ENCODE measurements around the gene MLLT1. TPM values are rescaled to one million over a fixed set of nuclear protein-coding genes. Genes with fewer than 3 reads are reported as not detected.

Gene MLLT1
- total and polyA plus RNA-seq, 12 donors: 21.4 to 48.3 (median 31.7) TPM

- Histone ChIP-seq H3K36me3 (peaks cover 0 to 81% (median 8%) of the 10 kb centered on the region in 9 donors), H3K4me3 (no peak overlapping the region), H3K9me3 (no peaks in the 10 kb centered on the region), H3K4me1 (peaks cover 30 to 73% (median 61%) of the 10 kb centered on the region in 9 donors), H3K27me3 (no peaks in the 10 kb centered on the region), H3K27ac (no peak overlapping the region)
- DNase-seq: no peak
- WGBS, 2 donors: 93 to 94% methylated on average over 40 of the region's 40 CpGs
- no peak for TF ChIP-seq CTCF (IDR thresholded peaks at IDR 0.05)
- intact Hi-C loops (cut with DNase I): loop anchor here in 4 of 10 donors (5.0 to 10.0 kb wide), 4 partner anchors 40 to 193 kb away; partner anchors contain the start of gene MLLT1 (in 1 of the 4)
- no peak for ATAC-seq
Measured at GRCh38 chr19:6221878-6222746, 57.7 kb downstream of the MLLT1 start.

GRCh38 chr19:6221220-6221877 is 58.4 kb downstream of the MLLT1 start:
- 90 to 92% methylated on average over 17 of the region's 17 CpGs for WGBS, 2 donors
- ATAC-seq (no peak), DNase-seq (no peak)
- Histone ChIP-seq H3K4me1 (peaks cover 30 to 81% (median 63%) of the 10 kb centered on the region in 9 donors), H3K36me3 (peaks cover 0 to 74% (median 8%) of the 10 kb centered on the region in 9 donors), H3K9me3 (no peaks in the 10 kb centered on the region), H3K4me3 (no peak overlapping the region), H3K27ac (peak overlapping the region in 2 of 10 donors; percentile 65 to 67), H3K27me3 (no peaks in the 10 kb centered on the region)
- TF ChIP-seq CTCF (IDR thresholded peaks at IDR 0.05): no peak
- intact Hi-C loops (cut with DNase I): loop anchor here in 4 of 10 donors (5.0 to 10.0 kb wide), 4 partner anchors 41 to 193 kb away; partner anchors contain the start of gene MLLT1 (in 1 of the 4)

GRCh38 chr19:6220385-6221191 is 59.2 kb downstream of the MLLT1 start:
- H3K36me3 ChIP-seq: peaks cover 0 to 74% (median 8%) of the 10 kb centered on the region in 9 donors
- H3K27ac ChIP-seq: peak overlapping the region in 9 of 10 donors; percentile 43 to 67 (median 62)
- H3K9me3 ChIP-seq: no peaks in the 10 kb centered on the region
- WGBS, 2 donors: 71 to 73% methylated on average over 28 of the region's 28 CpGs
- intact Hi-C loops (cut with DNase I): loop anchor here in 4 of 10 donors (5.0 to 10.0 kb wide), 4 partner anchors 42 to 194 kb away; partner anchors contain the start of gene MLLT1 (in 1 of the 4)
- no peak for TF ChIP-seq CTCF (IDR thresholded peaks at IDR 0.05)
- no peaks in the 10 kb centered on the region for H3K27me3 ChIP-seq
- ATAC-seq (peak in 6 of 8 donors; percentile 3 to 43 (median 10)), DNase-seq (peak in 1 of 2 donors; percentile 67)
- peaks cover 30 to 80% (median 63%) of the 10 kb centered on the region in 9 donors for H3K4me1 ChIP-seq
- H3K4me3 ChIP-seq: no peak overlapping the region
